ENCODE data around the gene MFAP1. TPM values are rescaled to one million over a fixed set of nuclear protein-coding genes. Genes with fewer than 3 reads are reported as not detected.

MFAP1 gene
- total and polyA plus RNA-seq, 2 experiments from 2014 or later = 24.5 to 34.9 TPM

DNA sequence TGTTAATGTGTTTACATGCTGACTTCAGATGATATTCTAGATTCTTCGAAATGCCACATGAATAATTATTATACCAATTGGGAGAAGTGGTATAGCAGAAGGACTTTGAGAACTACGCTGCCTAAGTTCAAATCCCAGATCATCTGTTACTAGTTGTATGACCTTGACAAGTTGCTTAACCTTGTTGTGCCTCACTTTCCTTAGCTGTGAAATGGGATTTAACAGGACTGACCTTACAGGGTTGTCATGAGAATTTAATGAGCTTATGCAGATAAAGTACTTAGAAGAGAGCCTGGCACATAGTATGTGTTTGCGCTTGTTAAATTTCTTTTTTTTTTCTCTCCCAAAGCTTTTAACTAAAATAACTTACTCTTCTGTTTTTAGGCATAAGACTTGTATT is 26.8 kb upstream of the MFAP1 start:
- Histone ChIP-seq H3K79me2 (replicated peaks; ENCODE audit: insufficient read depth) (no peaks in the 10 kb centered on the region), H3K36me3 (ENCODE audit: insufficient read depth) (peaks cover 17% of the 10 kb centered on the region)
- H3K4me1 Mint-ChIP-seq = no peaks in the 10 kb centered on the region

More for the DNA sequence above, 26.8 kb upstream of the MFAP1 start:
- Histone ChIP-seq H3K4me1 (ENCODE audit: insufficient read depth) (no peaks in the 10 kb centered on the region), H3K4me2 (no peak overlapping the region), H4K20me1 (replicated peaks; ENCODE audit: insufficient read depth) (0 out of 2 replicates have a peak, but pooled peaks cover 3% of the 10 kb centered on the region), H3K4me3 (no peak overlapping the region), H3K9me2 (ENCODE audit: insufficient read depth) (no peaks in the 10 kb centered on the region), H3K27ac (ENCODE audit: low read depth) (no peak overlapping the region), H2AFZ (no peak overlapping the region), H3K27me3 (ENCODE audit: insufficient read depth) (no peaks in the 10 kb centered on the region), H3F3A (replicated peaks; ENCODE audit: low read depth) (no peaks in the 10 kb centered on the region)
- H3K27ac Mint-ChIP-seq = no peak overlapping the region
- no peak overlapping the region for H3K4me3 Mint-ChIP-seq
- ATAC-seq (no peak), DNase-seq (ENCODE audit: low spot score) (no peak)
- TF ChIP-seq NANOG (IDR thresholded peaks at IDR 0.05; ENCODE audit: borderline replicate concordance) = no peak
- TF ChIP-seq, protein P1, sequence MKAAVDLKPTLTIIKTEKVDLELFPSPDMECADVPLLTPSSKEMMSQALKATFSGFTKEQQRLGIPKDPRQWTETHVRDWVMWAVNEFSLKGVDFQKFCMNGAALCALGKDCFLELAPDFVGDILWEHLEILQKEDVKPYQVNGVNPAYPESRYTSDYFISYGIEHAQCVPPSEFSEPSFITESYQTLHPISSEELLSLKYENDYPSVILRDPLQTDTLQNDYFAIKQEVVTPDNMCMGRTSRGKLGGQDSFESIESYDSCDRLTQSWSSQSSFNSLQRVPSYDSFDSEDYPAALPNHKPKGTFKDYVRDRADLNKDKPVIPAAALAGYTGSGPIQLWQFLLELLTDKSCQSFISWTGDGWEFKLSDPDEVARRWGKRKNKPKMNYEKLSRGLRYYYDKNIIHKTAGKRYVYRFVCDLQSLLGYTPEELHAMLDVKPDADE (IDR thresholded peaks at IDR 0.05) = no peak
- TF ChIP-seq ZNF114 (CRISPR knock-in tag; IDR thresholded peaks at IDR 0.05) = no peak
- no peak for TF ChIP-seq JUNB (IDR thresholded peaks at IDR 0.05; ENCODE audit: unreplicated experiment)
- TF ChIP-seq, protein P2, sequence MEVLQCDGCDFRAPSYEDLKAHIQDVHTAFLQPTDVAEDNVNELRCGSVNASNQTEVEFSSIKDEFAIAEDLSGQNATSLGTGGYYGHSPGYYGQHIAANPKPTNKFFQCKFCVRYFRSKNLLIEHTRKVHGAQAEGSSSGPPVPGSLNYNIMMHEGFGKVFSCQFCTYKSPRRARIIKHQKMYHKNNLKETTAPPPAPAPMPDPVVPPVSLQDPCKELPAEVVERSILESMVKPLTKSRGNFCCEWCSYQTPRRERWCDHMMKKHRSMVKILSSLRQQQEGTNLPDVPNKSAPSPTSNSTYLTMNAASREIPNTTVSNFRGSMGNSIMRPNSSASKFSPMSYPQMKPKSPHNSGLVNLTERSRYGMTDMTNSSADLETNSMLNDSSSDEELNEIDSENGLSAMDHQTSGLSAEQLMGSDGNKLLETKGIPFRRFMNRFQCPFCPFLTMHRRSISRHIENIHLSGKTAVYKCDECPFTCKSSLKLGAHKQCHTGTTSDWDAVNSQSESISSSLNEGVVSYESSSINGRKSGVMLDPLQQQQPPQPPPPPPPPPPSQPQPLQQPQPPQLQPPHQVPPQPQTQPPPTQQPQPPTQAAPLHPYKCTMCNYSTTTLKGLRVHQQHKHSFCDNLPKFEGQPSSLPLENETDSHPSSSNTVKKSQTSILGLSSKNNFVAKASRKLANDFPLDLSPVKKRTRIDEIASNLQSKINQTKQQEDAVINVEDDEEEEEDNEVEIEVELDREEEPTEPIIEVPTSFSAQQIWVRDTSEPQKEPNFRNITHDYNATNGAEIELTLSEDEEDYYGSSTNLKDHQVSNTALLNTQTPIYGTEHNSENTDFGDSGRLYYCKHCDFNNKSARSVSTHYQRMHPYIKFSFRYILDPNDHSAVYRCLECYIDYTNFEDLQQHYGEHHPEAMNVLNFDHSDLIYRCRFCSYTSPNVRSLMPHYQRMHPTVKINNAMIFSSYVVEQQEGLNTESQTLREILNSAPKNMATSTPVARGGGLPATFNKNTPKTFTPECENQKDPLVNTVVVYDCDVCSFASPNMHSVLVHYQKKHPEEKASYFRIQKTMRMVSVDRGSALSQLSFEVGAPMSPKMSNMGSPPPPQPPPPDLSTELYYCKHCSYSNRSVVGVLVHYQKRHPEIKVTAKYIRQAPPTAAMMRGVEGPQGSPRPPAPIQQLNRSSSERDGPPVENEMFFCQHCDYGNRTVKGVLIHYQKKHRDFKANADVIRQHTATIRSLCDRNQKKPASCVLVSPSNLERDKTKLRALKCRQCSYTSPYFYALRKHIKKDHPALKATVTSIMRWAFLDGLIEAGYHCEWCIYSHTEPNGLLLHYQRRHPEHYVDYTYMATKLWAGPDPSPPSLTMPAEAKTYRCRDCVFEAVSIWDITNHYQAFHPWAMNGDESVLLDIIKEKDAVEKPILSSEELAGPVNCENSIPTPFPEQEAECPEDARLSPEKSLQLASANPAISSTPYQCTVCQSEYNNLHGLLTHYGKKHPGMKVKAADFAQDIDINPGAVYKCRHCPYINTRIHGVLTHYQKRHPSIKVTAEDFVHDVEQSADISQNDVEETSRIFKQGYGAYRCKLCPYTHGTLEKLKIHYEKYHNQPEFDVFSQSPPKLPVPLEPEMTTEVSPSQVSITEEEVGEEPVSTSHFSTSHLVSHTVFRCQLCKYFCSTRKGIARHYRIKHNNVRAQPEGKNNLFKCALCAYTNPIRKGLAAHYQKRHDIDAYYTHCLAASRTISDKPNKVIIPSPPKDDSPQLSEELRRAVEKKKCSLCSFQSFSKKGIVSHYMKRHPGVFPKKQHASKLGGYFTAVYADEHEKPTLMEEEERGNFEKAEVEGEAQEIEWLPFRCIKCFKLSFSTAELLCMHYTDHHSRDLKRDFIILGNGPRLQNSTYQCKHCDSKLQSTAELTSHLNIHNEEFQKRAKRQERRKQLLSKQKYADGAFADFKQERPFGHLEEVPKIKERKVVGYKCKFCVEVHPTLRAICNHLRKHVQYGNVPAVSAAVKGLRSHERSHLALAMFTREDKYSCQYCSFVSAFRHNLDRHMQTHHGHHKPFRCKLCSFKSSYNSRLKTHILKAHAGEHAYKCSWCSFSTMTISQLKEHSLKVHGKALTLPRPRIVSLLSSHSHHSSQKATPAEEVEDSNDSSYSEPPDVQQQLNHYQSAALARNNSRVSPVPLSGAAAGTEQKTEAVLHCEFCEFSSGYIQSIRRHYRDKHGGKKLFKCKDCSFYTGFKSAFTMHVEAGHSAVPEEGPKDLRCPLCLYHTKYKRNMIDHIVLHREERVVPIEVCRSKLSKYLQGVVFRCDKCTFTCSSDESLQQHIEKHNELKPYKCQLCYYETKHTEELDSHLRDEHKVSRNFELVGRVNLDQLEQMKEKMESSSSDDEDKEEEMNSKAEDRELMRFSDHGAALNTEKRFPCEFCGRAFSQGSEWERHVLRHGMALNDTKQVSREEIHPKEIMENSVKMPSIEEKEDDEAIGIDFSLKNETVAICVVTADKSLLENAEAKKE (CRISPR knock-in tag; IDR thresholded peaks at IDR 0.05) = no peak
- TF ChIP-seq CTCF (conservative IDR thresholded peaks at IDR 0.05; ENCODE audit: low read depth in 2 of 2) = no peak
- TF ChIP-seq STAT1 (IDR thresholded peaks at IDR 0.05; ENCODE audit: unreplicated experiment) = no peak
- TF ChIP-seq, protein P3, sequence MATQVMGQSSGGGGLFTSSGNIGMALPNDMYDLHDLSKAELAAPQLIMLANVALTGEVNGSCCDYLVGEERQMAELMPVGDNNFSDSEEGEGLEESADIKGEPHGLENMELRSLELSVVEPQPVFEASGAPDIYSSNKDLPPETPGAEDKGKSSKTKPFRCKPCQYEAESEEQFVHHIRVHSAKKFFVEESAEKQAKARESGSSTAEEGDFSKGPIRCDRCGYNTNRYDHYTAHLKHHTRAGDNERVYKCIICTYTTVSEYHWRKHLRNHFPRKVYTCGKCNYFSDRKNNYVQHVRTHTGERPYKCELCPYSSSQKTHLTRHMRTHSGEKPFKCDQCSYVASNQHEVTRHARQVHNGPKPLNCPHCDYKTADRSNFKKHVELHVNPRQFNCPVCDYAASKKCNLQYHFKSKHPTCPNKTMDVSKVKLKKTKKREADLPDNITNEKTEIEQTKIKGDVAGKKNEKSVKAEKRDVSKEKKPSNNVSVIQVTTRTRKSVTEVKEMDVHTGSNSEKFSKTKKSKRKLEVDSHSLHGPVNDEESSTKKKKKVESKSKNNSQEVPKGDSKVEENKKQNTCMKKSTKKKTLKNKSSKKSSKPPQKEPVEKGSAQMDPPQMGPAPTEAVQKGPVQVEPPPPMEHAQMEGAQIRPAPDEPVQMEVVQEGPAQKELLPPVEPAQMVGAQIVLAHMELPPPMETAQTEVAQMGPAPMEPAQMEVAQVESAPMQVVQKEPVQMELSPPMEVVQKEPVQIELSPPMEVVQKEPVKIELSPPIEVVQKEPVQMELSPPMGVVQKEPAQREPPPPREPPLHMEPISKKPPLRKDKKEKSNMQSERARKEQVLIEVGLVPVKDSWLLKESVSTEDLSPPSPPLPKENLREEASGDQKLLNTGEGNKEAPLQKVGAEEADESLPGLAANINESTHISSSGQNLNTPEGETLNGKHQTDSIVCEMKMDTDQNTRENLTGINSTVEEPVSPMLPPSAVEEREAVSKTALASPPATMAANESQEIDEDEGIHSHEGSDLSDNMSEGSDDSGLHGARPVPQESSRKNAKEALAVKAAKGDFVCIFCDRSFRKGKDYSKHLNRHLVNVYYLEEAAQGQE (IDR thresholded peaks at IDR 0.05; ENCODE audit: unreplicated experiment) = no peak
- TF ChIP-seq EZH2 (IDR thresholded peaks at IDR 0.05; ENCODE audit: low read depth, unreplicated experiment) = no peak
- TF ChIP-seq POLR2AphosphoS5 (IDR thresholded peaks at IDR 0.05; ENCODE audit: low read depth) = no peak
- no peak for TF ChIP-seq ZNF331 (CRISPR knock-in tag; IDR thresholded peaks at IDR 0.05; ENCODE audit: low read depth)
- TF ChIP-seq EZH2phosphoT487 (IDR thresholded peaks at IDR 0.05; ENCODE audit: unreplicated experiment) = no peak
- TF ChIP-seq CREB1 (CRISPR knock-in tag; IDR thresholded peaks at IDR 0.05; ENCODE audit: low read depth) = no peak
- H3K36me3 Mint-ChIP-seq (ENCODE audit: low read depth) = peaks cover 31% of the 10 kb centered on the region; the same call in 2 of the 3 replicates
- peaks cover 4% of the 10 kb centered on the region for H3K27me3 Mint-ChIP-seq (ENCODE audit: insufficient read depth, low read depth, poor library complexity)
- no peaks in the 10 kb centered on the region; the same call in 2 of the 3 replicates for H3K9me3 Mint-ChIP-seq
